Endothelial cell of umbilical vein (primary cell): ENCODE measurements around the gene TERF2IP. TPM values are rescaled to one million over a fixed set of nuclear protein-coding genes. Genes with fewer than 3 reads are reported as not detected.

Source experiments
- BruUV-seq: library from RNA; stranded (reverse); fragments of 400-500 nt; replicated peaks from 2 replicates; lab custom pipeline; 2021; lab: Mats Ljungman, UMichigan
- CTCF ChIA-PET: fragments of 300-600, 350-600 bp; sonication (Branson Sonifier 250); formaldehyde crosslinking; loops from one replicate; lab custom pipeline; 2021; ENCODE audit warnings: antibody characterized with exemption, inconsistent platforms; lab: Charles Lee
- POLR2A ChIA-PET: fragments of 300-600, 350-600 bp; sonication (Branson Sonifier 250); formaldehyde crosslinking; loops from one replicate; lab custom pipeline; 2021; ENCODE audit warnings: antibody characterized with exemption, inconsistent platforms; lab: Charles Lee
- DNase-seq: peaks from one replicate; pipeline ENCODE4 v3.0.0-alpha.2; 2011; ENCODE audit warnings: low read depth, low spot score
- FAIRE-seq: peaks from 2 replicates; lab custom pipeline; 2011; peaks lifted over from hg19 to GRCh38; lab: Jason Lieb, UNC
- H2AFZ ChIP-seq: 2 replicates; pipeline ENCODE4 v1.6.0; 2012; ENCODE audit warnings: low read depth, low read length, control low read depth, inconsistent platforms
- H3K27ac ChIP-seq: 2 replicates; pipeline ENCODE4 v1.5.1; 2011; ENCODE audit warnings: low read depth, mild to moderate bottlenecking, control low read depth, low read length, moderate library complexity; ENCODE audit not compliant: insufficient read depth
- H3K27me3 ChIP-seq, 2 experiments: 2 replicates each; pipeline versions ENCODE4 v1.6.0 to v1.6.1; 2011; ENCODE audit warnings: low read length in 2 of 2, mixed read lengths in 1 of 2; ENCODE audit not compliant: control insufficient read depth in 2 of 2, insufficient read depth in 2 of 2
- H3K36me3 ChIP-seq, 2 experiments: 2 replicates in 1 of 2; 3 replicates in 1 of 2; pipeline ENCODE4 v1.5.1; 2011; ENCODE audit warnings: low read length in 2 of 2, mild to moderate bottlenecking in 1 of 2, moderate library complexity in 1 of 2; ENCODE audit not compliant: control insufficient read depth in 2 of 2, insufficient read depth in 2 of 2; ENCODE audit errors: extremely low read depth in 1 of 2
- H3K4me1 ChIP-seq: 3 replicates; pipeline ENCODE4 v1.5.1; 2011; ENCODE audit warnings: mild to moderate bottlenecking, low read length; ENCODE audit not compliant: control insufficient read depth, insufficient read depth; ENCODE audit errors: extremely low read depth
- H3K4me2 ChIP-seq: 2 replicates; pipeline ENCODE4 v1.6.1; 2011; ENCODE audit warnings: low read length, control low read depth, mixed read lengths; ENCODE audit not compliant: insufficient read depth
- H3K4me3 ChIP-seq, 3 experiments: fragments of 200-600 bp in 1 of 3; sonication (generic), shearing (Covaris generic) in 1 of 3; replicated peaks in 1 of 3; 2 replicates each; pipeline ENCODE4 v1.5.1; 2011 to 2016; ENCODE audit warnings: control low read depth in 3 of 3, low read length in 3 of 3, mild to moderate bottlenecking in 2 of 3, inconsistent platforms in 1 of 3, low read depth in 1 of 3, moderate library complexity in 1 of 3; ENCODE audit not compliant: insufficient read depth in 1 of 3
- H3K79me2 ChIP-seq: 2 replicates; pipeline ENCODE4 v1.6.0; 2012; ENCODE audit warnings: low read length, inconsistent platforms; ENCODE audit not compliant: control insufficient read depth, insufficient read depth
- H3K9ac ChIP-seq: replicated peaks from 2 replicates; pipeline ENCODE3; 2011; ENCODE audit warnings: low read length, control low read depth; ENCODE audit not compliant: insufficient read depth; ENCODE audit errors: extremely low read depth
- H3K9me1 ChIP-seq: replicated peaks from 3 replicates; pipeline ENCODE4 v1.6.0; 2011; ENCODE audit warnings: mild to moderate bottlenecking, low read length; ENCODE audit not compliant: control insufficient read depth, insufficient read depth; ENCODE audit errors: extremely low read depth
- H3K9me3 ChIP-seq: replicated peaks from 2 replicates; pipeline ENCODE4 v1.5.1; 2012; ENCODE audit warnings: low read length, inconsistent platforms; ENCODE audit not compliant: control insufficient read depth, insufficient read depth
- H4K20me1 ChIP-seq: replicated peaks from 2 replicates; pipeline ENCODE3; 2011; ENCODE audit warnings: mild to moderate bottlenecking, low read length; ENCODE audit not compliant: control insufficient read depth, insufficient read depth; ENCODE audit errors: extremely low read depth
- EZH2 ChIP-seq: IDR thresholded peaks from 2 replicates; pipeline ENCODE4 v1.6.1; 2012; ENCODE audit warnings: borderline replicate concordance, low read depth, mild to moderate bottlenecking, moderate library complexity, low read length, inconsistent platforms; ENCODE audit not compliant: severe bottlenecking
- FOS ChIP-seq: IDR thresholded peaks from 2 replicates; pipeline ENCODE4 v1.6.1; 2011; ENCODE audit warnings: mild to moderate bottlenecking, low read length, moderate library complexity, borderline replicate concordance; ENCODE audit not compliant: insufficient read depth
- GATA2 ChIP-seq: IDR thresholded peaks from 2 replicates; pipeline ENCODE4 v1.7.0; 2011; ENCODE audit warnings: low read depth, mild to moderate bottlenecking, moderate library complexity, mixed read lengths, low read length; ENCODE audit not compliant: insufficient read length, insufficient read depth
- JUN ChIP-seq: IDR thresholded peaks from 2 replicates; pipeline ENCODE4 v1.6.1; 2011; ENCODE audit warnings: borderline replicate concordance, low read depth; ENCODE audit not compliant: insufficient read length, insufficient read depth
- MYC ChIP-seq: IDR thresholded peaks from one replicate; pipeline ENCODE4 v1.6.1; 2011; ENCODE audit warnings: mild to moderate bottlenecking, low read depth, low read length
- POLR2A ChIP-seq: IDR thresholded peaks from 2 replicates; pipeline ENCODE4 v1.6.1; 2012; ENCODE audit warnings: low read depth, mild to moderate bottlenecking, control low read depth, low read length
- POLR2AphosphoS5 ChIP-seq: IDR thresholded peaks from 2 replicates; pipeline ENCODE4 v1.6.1; 2012; ENCODE audit warnings: low read depth, mild to moderate bottlenecking, control low read depth, low read length, moderate library complexity; ENCODE audit not compliant: insufficient read depth
- dilution Hi-C: fragments of 300-500 bp; cut with MboI; formaldehyde crosslinking; loops from one replicate; pipeline ENCODE4 v1.15.0; 2019; ENCODE audit warnings: low sequenced_read_pairs; ENCODE audit not compliant: extremely low pct_ligation_motif_present
- intact Hi-C: fragments of 100-400 bp; cut with micrococcal nuclease; formaldehyde crosslinking; loops from one replicate; pipeline ENCODE4 v1.10.0; 2022
- polyA plus RNA-seq, 4 experiments: library from polyadenylated mRNA; depleted of rRNA in 3 of 4; stranded (reverse) in 3 of 4; unstranded in 1 of 4; fragments of >200 nt; gene quantifications; 2 replicates each; pipeline versions ENCODE4 v1.2.1 to v1.2.3, GENCODE V29; 2011 to 2012; ENCODE audit warnings: missing spikeins in 1 of 4
- total RNA-seq: library from RNA; stranded (reverse); gene quantifications from 2 replicates; pipeline ENCODE4 v1.2.3, GENCODE V29; 2021
- TF ChIP-seq, protein P1 (sequence below), 2 donors: IDR thresholded peaks; 1 replicate in 1 of 2; 2 replicates in 1 of 2; pipeline ENCODE4 v1.5.1; 2011; ENCODE audit warnings: low read length in 2 of 2, mild to moderate bottlenecking in 2 of 2, moderate library complexity in 2 of 2, control low read depth in 1 of 2, inconsistent platforms in 1 of 2, low read depth in 1 of 2; ENCODE audit not compliant: insufficient read depth in 1 of 2; ENCODE audit errors: extremely low read depth in 1 of 2
- TF ChIP-seq, protein P2 (sequence below): IDR thresholded peaks from 2 replicates; pipeline ENCODE4 v1.6.1; 2011; ENCODE audit not compliant: insufficient read depth, insufficient read length

The TERF2IP gene
- total and polyA plus RNA-seq, 2 donors (not counting 3 experiments of a cell fraction or from before 2014, with no cell fraction given): 19.0 to 41.5 TPM

DNA sequence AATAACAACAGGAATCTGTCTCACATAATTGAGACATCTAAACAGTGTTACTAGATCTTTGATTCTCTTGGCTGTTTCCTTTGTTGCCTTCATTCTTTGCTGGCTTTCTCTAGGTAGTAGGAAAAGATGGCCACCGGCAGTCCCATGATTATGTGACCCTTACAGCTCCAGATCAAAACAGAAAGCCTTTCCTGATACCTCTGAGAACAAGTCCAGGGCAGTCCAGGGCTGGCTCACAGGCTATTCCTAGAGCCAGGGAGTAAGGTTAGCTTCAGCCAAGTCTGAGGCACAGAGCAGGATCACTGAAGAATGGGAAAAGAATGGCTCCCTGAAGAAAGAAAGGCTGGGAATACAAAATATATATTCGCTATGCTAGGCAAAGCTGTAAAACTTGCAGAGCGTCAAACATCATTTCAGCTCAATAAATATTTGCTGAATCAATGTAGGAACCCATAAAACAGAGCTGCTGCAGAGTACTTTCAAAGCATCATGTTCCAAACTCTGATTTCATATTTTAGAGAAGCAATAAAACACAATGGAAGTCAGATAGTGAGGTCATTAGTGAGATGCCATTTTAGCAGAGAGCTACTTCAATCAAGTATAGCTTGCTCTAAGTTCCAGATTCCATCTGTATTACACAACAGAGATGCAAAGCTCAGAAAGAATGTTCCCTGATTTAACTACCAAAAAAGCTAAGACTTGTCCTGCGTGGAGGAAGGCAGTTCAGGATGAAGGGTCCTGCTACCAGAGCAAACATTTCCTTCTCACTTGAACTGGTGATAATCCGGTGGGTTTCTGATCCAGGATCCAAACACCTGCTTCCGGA lies 47.9 kb upstream of the TERF2IP start:
- no peak overlapping the region for H3K27ac ChIP-seq
- no peaks in the 10 kb centered on the region for H3K27me3 ChIP-seq
- dilution Hi-C loops (no loop called here), intact Hi-C loops (no loop called here)
- no peak for DNase-seq
- CTCF ChIA-PET: interaction anchor here (0.7 to 1.9 kb wide), 5 partner anchors 8 to 82 kb away, joined by 3 to 6 read pairs (median 4); partner anchors contain the start of gene ADAT1
- H3K9me3 ChIP-seq: no peaks in the 10 kb centered on the region
- no peak for FAIRE-seq
- POLR2A ChIA-PET: interaction anchor here (0.6 kb wide), 1 partner anchor 648 kb away, joined by 3 read pairs; no protein-coding TSS in a partner anchor
- peaks cover 7% of the 10 kb centered on the region for H3K4me1 ChIP-seq
- H3K79me2 ChIP-seq: no peaks in the 10 kb centered on the region
- H2AFZ ChIP-seq: no peak overlapping the region
- H3K4me2 ChIP-seq: no peak overlapping the region
- no peaks in the 10 kb centered on the region for H4K20me1 ChIP-seq
- H3K36me3 ChIP-seq: peaks cover 16 to 24% of the 10 kb centered on the region in 2 experiments
- H3K9me1 ChIP-seq: no peaks in the 10 kb centered on the region
- TF ChIP-seq POLR2A (no peak), JUN (no peak), FOS (no peak), POLR2AphosphoS5 (no peak), EZH2 (no peak), MYC (no peak), GATA2 (no peak)
- TF ChIP-seq, protein P1, sequence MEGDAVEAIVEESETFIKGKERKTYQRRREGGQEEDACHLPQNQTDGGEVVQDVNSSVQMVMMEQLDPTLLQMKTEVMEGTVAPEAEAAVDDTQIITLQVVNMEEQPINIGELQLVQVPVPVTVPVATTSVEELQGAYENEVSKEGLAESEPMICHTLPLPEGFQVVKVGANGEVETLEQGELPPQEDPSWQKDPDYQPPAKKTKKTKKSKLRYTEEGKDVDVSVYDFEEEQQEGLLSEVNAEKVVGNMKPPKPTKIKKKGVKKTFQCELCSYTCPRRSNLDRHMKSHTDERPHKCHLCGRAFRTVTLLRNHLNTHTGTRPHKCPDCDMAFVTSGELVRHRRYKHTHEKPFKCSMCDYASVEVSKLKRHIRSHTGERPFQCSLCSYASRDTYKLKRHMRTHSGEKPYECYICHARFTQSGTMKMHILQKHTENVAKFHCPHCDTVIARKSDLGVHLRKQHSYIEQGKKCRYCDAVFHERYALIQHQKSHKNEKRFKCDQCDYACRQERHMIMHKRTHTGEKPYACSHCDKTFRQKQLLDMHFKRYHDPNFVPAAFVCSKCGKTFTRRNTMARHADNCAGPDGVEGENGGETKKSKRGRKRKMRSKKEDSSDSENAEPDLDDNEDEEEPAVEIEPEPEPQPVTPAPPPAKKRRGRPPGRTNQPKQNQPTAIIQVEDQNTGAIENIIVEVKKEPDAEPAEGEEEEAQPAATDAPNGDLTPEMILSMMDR (IDR thresholded peaks at IDR 0.05; ENCODE audit: extremely low read depth in 1 of 2, insufficient read depth in 1 of 2, low read depth in 1 of 2, low read length in 2 of 2): no peak
- TF ChIP-seq, protein P2, sequence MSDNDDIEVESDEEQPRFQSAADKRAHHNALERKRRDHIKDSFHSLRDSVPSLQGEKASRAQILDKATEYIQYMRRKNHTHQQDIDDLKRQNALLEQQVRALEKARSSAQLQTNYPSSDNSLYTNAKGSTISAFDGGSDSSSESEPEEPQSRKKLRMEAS: no peak
- H3K4me3 ChIP-seq: no peak overlapping the region
- no peak overlapping the region for H3K9ac ChIP-seq
- BruUV-seq: TSS peak; percentile 6
